GM12878 (cell line): ENCODE data around the gene CLTCL1. TPM values are rescaled to one million over a fixed set of nuclear protein-coding genes. Genes with fewer than 3 reads are reported as not detected.

Experiments used
- ATAC-seq: fragments of 200-7000 bp; cut with Tn5 transposase; 3 replicates; pipeline ENCODE4 v1.9.1; 2020; ENCODE audit warnings: mild to moderate bottlenecking, moderate library complexity
- BruUV-seq: library from RNA; stranded (reverse); fragments of 400-500 nt; replicated peaks from 2 replicates; lab custom pipeline; 2021; lab: Mats Ljungman, UMichigan
- CTCF ChIA-PET: fragments of 300-600 bp; sonication (Branson Sonifier 250); formaldehyde crosslinking; extraction: SDS; loops from one replicate; lab custom pipeline; 2021; ENCODE audit warnings: inconsistent platforms; lab: Yijun Ruan, JAX
- POLR2A ChIA-PET: fragments of 350-600 bp; formaldehyde crosslinking; extraction: SDS; loops from one replicate; lab custom pipeline; 2021; ENCODE audit warnings: inconsistent platforms; lab: Charles Lee
- RAD21 ChIA-PET: fragments of 300-600 bp; sonication (Branson Sonifier 250); formaldehyde crosslinking; loops from one replicate; lab custom pipeline; 2023; ENCODE audit warnings: antibody characterized with exemption; ENCODE audit not compliant: unreplicated experiment; lab: Charles Lee
- SMC1A ChIA-PET: fragments of 300-600 bp; sonication (Branson Sonifier 250); formaldehyde crosslinking; loops from one replicate; lab custom pipeline; 2023; ENCODE audit not compliant: unreplicated experiment, uncharacterized antibody; lab: Charles Lee
- DNase-seq: peaks from one replicate; pipeline ENCODE4 v3.0.0-alpha.2; 2011; ENCODE audit warnings: low read depth, low spot score
- FAIRE-seq: peaks from 3 replicates; lab custom pipeline; 2011; peaks lifted over from hg19 to GRCh38; lab: Jason Lieb, UNC
- H2AFZ ChIP-seq: 2 replicates; pipeline ENCODE4 v1.6.0; 2011; ENCODE audit warnings: low read depth, low read length, control low read depth; ENCODE audit not compliant: control insufficient read depth
- H3K27ac ChIP-seq: 2 replicates; pipeline ENCODE4 v1.5.1; 2011; ENCODE audit warnings: control low read depth; ENCODE audit not compliant: control insufficient read depth, insufficient read depth
- H3K27me3 ChIP-seq, 2 experiments: replicated peaks in 1 of 2; 2 replicates each; pipeline versions ENCODE4 v1.6.0 to v1.6.1; 2011; ENCODE audit warnings: low read length in 1 of 2; ENCODE audit not compliant: control insufficient read depth in 2 of 2, insufficient read depth in 2 of 2
- H3K36me3 ChIP-seq, 2 experiments: 2 replicates each; pipeline ENCODE4 v1.5.1; 2011; ENCODE audit warnings: low read length in 1 of 2; ENCODE audit not compliant: control insufficient read depth in 2 of 2, insufficient read depth in 2 of 2
- H3K4me1 ChIP-seq: 2 replicates; pipeline ENCODE4 v1.6.1; 2011; ENCODE audit warnings: mild to moderate bottlenecking, low read length, moderate library complexity, mixed read lengths; ENCODE audit not compliant: control insufficient read depth, insufficient read depth
- H3K4me2 ChIP-seq: 2 replicates; pipeline ENCODE4 v1.6.0; 2011; ENCODE audit warnings: control low read depth; ENCODE audit not compliant: control insufficient read depth, insufficient read depth
- H3K4me3 ChIP-seq: fragments of 200-600 bp; sonication (generic); 2 replicates; pipeline ENCODE4 v1.5.1; 2016
- H3K79me2 ChIP-seq: 2 replicates; pipeline ENCODE4 v1.6.0; 2011; ENCODE audit warnings: low read length; ENCODE audit not compliant: control insufficient read depth, insufficient read depth
- H3K9ac ChIP-seq: 2 replicates; pipeline ENCODE4 v1.8.0; 2011; ENCODE audit warnings: low read length, control low read depth, mixed read lengths; ENCODE audit not compliant: control insufficient read depth, insufficient read depth
- H3K9me3 ChIP-seq: replicated peaks from 3 replicates; pipeline ENCODE4 v1.5.1; 2011; ENCODE audit warnings: mild to moderate bottlenecking, low read length; ENCODE audit not compliant: control insufficient read depth, insufficient read depth
- H4K20me1 ChIP-seq: 2 replicates; pipeline ENCODE4 v1.6.0; 2011; ENCODE audit not compliant: control insufficient read depth, insufficient read depth
- ELK1 ChIP-seq: IDR thresholded peaks from 2 replicates; pipeline ENCODE4 v1.6.1; 2012; ENCODE audit warnings: low read depth, low read length, improper control_type of control experiment
- EP300 ChIP-seq, 2 experiments: fragments of 150-350 bp in 1 of 2; IDR thresholded peaks; 2 replicates each; pipeline ENCODE4 v1.6.1; 2011 to 2012; ENCODE audit warnings: low read depth in 2 of 2, low read length in 2 of 2, borderline replicate concordance in 1 of 2, improper control_type of control experiment in 1 of 2, inconsistent platforms in 1 of 2; ENCODE audit not compliant: control insufficient read depth in 1 of 2
- EZH2 ChIP-seq: IDR thresholded peaks from 2 replicates; pipeline ENCODE4 v1.6.1; 2012; ENCODE audit warnings: low read depth, mild to moderate bottlenecking, control low read depth, inconsistent platforms, low read length, borderline replicate concordance; ENCODE audit not compliant: control insufficient read depth
- GABPA ChIP-seq: IDR thresholded peaks from 2 replicates; pipeline ENCODE4 v1.6.1; 2014; ENCODE audit warnings: antibody characterized with exemption, low read depth, mild to moderate bottlenecking, inconsistent platforms
- IKZF2 ChIP-seq, 2 experiments: fragments of 450-650 bp; IDR thresholded peaks; 2 replicates each; pipeline ENCODE4 v1.6.1; 2017; ENCODE audit warnings: mild to moderate bottlenecking in 2 of 2, moderate library complexity in 2 of 2
- JUND ChIP-seq: IDR thresholded peaks from 2 replicates; pipeline ENCODE4 v1.6.1; 2012; ENCODE audit warnings: low read depth, mild to moderate bottlenecking, low read length, improper control_type of control experiment, moderate library complexity
- KAT2A ChIP-seq: conservative IDR thresholded peaks from 2 replicates; pipeline ENCODE4 v1.6.1; 2011; ENCODE audit warnings: low read depth, low read length; ENCODE audit not compliant: control insufficient read depth
- PAX5 ChIP-seq: IDR thresholded peaks from 2 replicates; pipeline ENCODE4 v1.6.1; 2011; ENCODE audit warnings: low read depth, low read length, borderline replicate concordance
- POLR2AphosphoS2 ChIP-seq: IDR thresholded peaks from 2 replicates; pipeline ENCODE4 v1.6.1; 2011; ENCODE audit warnings: low read depth, mild to moderate bottlenecking, low read length, improper control_type of control experiment, moderate library complexity
- STAT3 ChIP-seq: IDR thresholded peaks from 2 replicates; pipeline ENCODE4 v1.6.1; 2011; ENCODE audit warnings: low read depth, low read length, improper control_type of control experiment
- ZNF274 ChIP-seq: IDR thresholded peaks from one replicate; pipeline ENCODE4 v1.8.0; 2011; ENCODE audit not compliant: insufficient read length, insufficient read depth
- WGBS: methylation state at CpG from one replicate; pipeline ENCODE4 v1.1.6; 2016; ENCODE audit warnings: low lambda C conversion rate; ENCODE audit not compliant: insufficient replicate concordance, insufficient coverage; ENCODE audit errors: missing lambda C conversion rate; 5-methylcytosine and 5-hydroxymethylcytosine counted together
- in situ Hi-C: fragments of 300-500 bp; cut with MboI; formaldehyde crosslinking; loops from 9 replicates; pipeline ENCODE4 v1.14.3; 2018; ENCODE audit warnings: mixed read lengths
- intact Hi-C: fragments of 100-400 bp; cut with micrococcal nuclease; formaldehyde crosslinking; loops from one replicate; pipeline ENCODE4 v1.14.2; 2022; ENCODE audit not compliant: unreplicated experiment
- polyA plus RNA-seq, 11 experiments: library from polyadenylated mRNA; depleted of rRNA in 4 of 11; unstranded in 6 of 11; stranded (reverse) in 5 of 11; fragments of >200 nt; fragmentation: Nextera tagmentation in 4 of 11; fragmentation: Illumina TruSeq in 1 of 11; extraction: Ambion mirVana in 4 of 11; extraction: Trizol in 1 of 11; gene quantifications; 1 replicate in 1 of 11; 2 replicates in 10 of 11; pipeline versions ENCODE4 v1.2.1 to v1.2.3, GENCODE V29; 2011 to 2016; ENCODE audit warnings: inconsistent platforms in 2 of 11, missing spikeins in 2 of 11, low read depth in 1 of 11
- total RNA-seq, 4 experiments: library from RNA; depleted of rRNA in 3 of 4; stranded (reverse); fragments of >200 nt in 3 of 4; fragmentation: Illumina TruSeq in 1 of 4; extraction: Trizol in 1 of 4; gene quantifications; 2 replicates each; pipeline versions ENCODE4 v1.2.1 to v1.2.3, GENCODE V29; 2013 to 2021
- TF ChIP-seq, protein P1 (sequence below): fragments of 450-650 bp; conservative IDR thresholded peaks from 2 replicates; pipeline ENCODE4 v1.6.1; 2017; ENCODE audit warnings: mild to moderate bottlenecking, moderate library complexity
- TF ChIP-seq, protein P2 (sequence below): IDR thresholded peaks from 2 replicates; pipeline ENCODE4 v1.6.1; 2011; ENCODE audit warnings: mild to moderate bottlenecking, low read depth, low read length, moderate library complexity; ENCODE audit not compliant: insufficient replicate concordance
- TF ChIP-seq, protein P3 (sequence below): fragments of 450-650 bp; IDR thresholded peaks from 2 replicates; pipeline ENCODE4 v1.6.1; 2017; ENCODE audit warnings: mild to moderate bottlenecking

Gene CLTCL1
- total and polyA plus RNA-seq, 10 of the 15 experiments (the other 5 are each of a cell fraction or from before 2014, with no cell fraction given), result under 0.01 to 0.35 (median 0.12) TPM; not detected in 2

- ChIA-PET POLR2A (no interaction called here), RAD21 (no interaction called here), SMC1A (no interaction called here), CTCF (interaction anchor here (1.0 to 3.6 kb wide), 4 partner anchors 293 to 299 kb away, joined by 3 to 36 read pairs (median 16); partner anchors contain the start of gene CDC45)
- Histone ChIP-seq H3K4me1 (peaks cover 11% of the 10 kb centered on the region; the same call in 1 of the 2 replicates), H3K4me3 (no peak overlapping the region), H3K27ac (no peak overlapping the region), H3K27me3 (peaks cover 0 to 1% of the 10 kb centered on the region in 2 experiments; a peak in 1 of 4 replicates), H3K4me2 (no peak overlapping the region), H4K20me1 (no peaks in the 10 kb centered on the region), H3K9ac (no peak overlapping the region), H2AFZ (no peak overlapping the region), H3K9me3 (no peaks in the 10 kb centered on the region), H3K79me2 (peaks cover 9% of the 10 kb centered on the region), H3K36me3 (no peaks in the 10 kb centered on the region)
- 79% methylated on average over 11 of the region's 11 CpGs for WGBS
- FAIRE-seq, result no peak
- no peak for DNase-seq
- BruUV-seq, result no TSS peak
- in situ Hi-C loops, result loop anchor here (5.0 kb wide), 1 partner anchor 111 kb away; the partner anchor contains the start of gene CLTCL1
- intact Hi-C loops, result no loop called here
- no peak for ATAC-seq
- TF ChIP-seq JUND, result no peak
- no peak for TF ChIP-seq POLR2AphosphoS2
- TF ChIP-seq, protein P1, sequence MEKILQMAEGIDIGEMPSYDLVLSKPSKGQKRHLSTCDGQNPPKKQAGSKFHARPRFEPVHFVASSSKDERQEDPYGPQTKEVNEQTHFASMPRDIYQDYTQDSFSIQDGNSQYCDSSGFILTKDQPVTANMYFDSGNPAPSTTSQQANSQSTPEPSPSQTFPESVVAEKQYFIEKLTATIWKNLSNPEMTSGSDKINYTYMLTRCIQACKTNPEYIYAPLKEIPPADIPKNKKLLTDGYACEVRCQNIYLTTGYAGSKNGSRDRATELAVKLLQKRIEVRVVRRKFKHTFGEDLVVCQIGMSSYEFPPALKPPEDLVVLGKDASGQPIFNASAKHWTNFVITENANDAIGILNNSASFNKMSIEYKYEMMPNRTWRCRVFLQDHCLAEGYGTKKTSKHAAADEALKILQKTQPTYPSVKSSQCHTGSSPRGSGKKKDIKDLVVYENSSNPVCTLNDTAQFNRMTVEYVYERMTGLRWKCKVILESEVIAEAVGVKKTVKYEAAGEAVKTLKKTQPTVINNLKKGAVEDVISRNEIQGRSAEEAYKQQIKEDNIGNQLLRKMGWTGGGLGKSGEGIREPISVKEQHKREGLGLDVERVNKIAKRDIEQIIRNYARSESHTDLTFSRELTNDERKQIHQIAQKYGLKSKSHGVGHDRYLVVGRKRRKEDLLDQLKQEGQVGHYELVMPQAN, result no peak
- TF ChIP-seq, protein P2, sequence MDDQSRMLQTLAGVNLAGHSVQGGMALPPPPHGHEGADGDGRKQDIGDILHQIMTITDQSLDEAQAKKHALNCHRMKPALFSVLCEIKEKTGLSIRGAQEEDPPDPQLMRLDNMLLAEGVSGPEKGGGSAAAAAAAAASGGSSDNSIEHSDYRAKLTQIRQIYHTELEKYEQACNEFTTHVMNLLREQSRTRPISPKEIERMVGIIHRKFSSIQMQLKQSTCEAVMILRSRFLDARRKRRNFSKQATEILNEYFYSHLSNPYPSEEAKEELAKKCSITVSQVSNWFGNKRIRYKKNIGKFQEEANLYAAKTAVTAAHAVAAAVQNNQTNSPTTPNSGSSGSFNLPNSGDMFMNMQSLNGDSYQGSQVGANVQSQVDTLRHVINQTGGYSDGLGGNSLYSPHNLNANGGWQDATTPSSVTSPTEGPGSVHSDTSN, result no peak
- TF ChIP-seq EZH2, result no peak
- TF ChIP-seq PAX5, result no peak
- TF ChIP-seq ZNF274, result no peak
- TF ChIP-seq, protein P3, sequence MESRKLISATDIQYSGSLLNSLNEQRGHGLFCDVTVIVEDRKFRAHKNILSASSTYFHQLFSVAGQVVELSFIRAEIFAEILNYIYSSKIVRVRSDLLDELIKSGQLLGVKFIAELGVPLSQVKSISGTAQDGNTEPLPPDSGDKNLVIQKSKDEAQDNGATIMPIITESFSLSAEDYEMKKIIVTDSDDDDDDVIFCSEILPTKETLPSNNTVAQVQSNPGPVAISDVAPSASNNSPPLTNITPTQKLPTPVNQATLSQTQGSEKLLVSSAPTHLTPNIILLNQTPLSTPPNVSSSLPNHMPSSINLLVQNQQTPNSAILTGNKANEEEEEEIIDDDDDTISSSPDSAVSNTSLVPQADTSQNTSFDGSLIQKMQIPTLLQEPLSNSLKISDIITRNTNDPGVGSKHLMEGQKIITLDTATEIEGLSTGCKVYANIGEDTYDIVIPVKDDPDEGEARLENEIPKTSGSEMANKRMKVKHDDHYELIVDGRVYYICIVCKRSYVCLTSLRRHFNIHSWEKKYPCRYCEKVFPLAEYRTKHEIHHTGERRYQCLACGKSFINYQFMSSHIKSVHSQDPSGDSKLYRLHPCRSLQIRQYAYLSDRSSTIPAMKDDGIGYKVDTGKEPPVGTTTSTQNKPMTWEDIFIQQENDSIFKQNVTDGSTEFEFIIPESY, result no peak
- no peak for TF ChIP-seq EP300 (IDR thresholded peaks at IDR 0.05; ENCODE audit: borderline replicate concordance in 1 of 2, control insufficient read depth in 1 of 2, low read depth in 2 of 2, low read length in 2 of 2)
- TF ChIP-seq STAT3, result no peak
- no peak for TF ChIP-seq IKZF2 (IDR thresholded peaks at IDR 0.05)
- no peak for TF ChIP-seq GABPA
- TF ChIP-seq KAT2A, result no peak
- TF ChIP-seq ELK1, result no peak
Measured at GRCh38 chr22:19180740-19181410, 110.6 kb downstream of the CLTCL1 start.
